ENCODE results near the gene NFAT5.

Gene NFAT5

GRCh38 chr16:69741519-69741918 is 175.8 kb downstream of the NFAT5 start:
- no peak for DNase-seq (ENCODE audit: low spot score)

GRCh38 chr16:69741951-69742904 is 176.5 kb downstream of the NFAT5 start:
- no peak for DNase-seq (ENCODE audit: low spot score)

- DNase-seq (ENCODE audit: low spot score) = no peak
These were observed 178.8 kb downstream of the NFAT5 start for GRCh38 chr16:69744363-69745231.

- DNase-seq (ENCODE audit: low spot score) = no peak
These were observed 179.5 kb downstream of the NFAT5 start for GRCh38 chr16:69745232-69745612.

GRCh38 chr16:69745959-69746358 is 180.2 kb downstream of the NFAT5 start:
- DNase-seq (ENCODE audit: low spot score) = no peak

- DNase-seq (ENCODE audit: low spot score) = no peak
These were observed 181.3 kb downstream of the NFAT5 start for GRCh38 chr16:69747115-69747514.

GRCh38 chr16:69748694-69749345 is 183.1 kb downstream of the NFAT5 start:
- DNase-seq (ENCODE audit: low spot score) = no peak

GRCh38 chr16:69754143-69754468 is 188.3 kb downstream of the NFAT5 start:
- no peak for DNase-seq (ENCODE audit: low spot score)

Measured in NAMALWA (cell line).